RWPE2 (cell line): Measurements from ENCODE around the gene FRMD3.

Source experiments
- ATAC-seq: fragments of 200-7000 bp; cut with Tn5 transposase; 3 replicates; pipeline ENCODE4 v1.9.1; 2021; ENCODE audit warnings: low read depth
- DNase-seq: peaks from one replicate; pipeline ENCODE4 v3.0.0-alpha.2; 2020; ENCODE audit warnings: low spot score
- H3K27ac ChIP-seq: fragments of 450-650 bp; 2 replicates; pipeline ENCODE4 v1.5.1; 2017; ENCODE audit warnings: mild to moderate bottlenecking; ENCODE audit not compliant: poor library complexity, severe bottlenecking
- H3K27me3 ChIP-seq: fragments of 250-450 bp; sonication (Bioruptor Pico); 2 replicates; pipeline ENCODE4 v1.5.1; 2021; ENCODE audit warnings: mild to moderate bottlenecking, moderate library complexity; ENCODE audit not compliant: insufficient read depth, poor library complexity, severe bottlenecking
- H3K36me3 ChIP-seq: fragments of 250-450 bp; sonication (Bioruptor Pico); 2 replicates; pipeline ENCODE4 v1.5.1; 2020; ENCODE audit warnings: low read depth, mild to moderate bottlenecking, moderate library complexity
- H3K4me1 ChIP-seq: fragments of 250-450 bp; sonication (Bioruptor Pico); 2 replicates; pipeline ENCODE4 v1.5.1; 2021; ENCODE audit warnings: mild to moderate bottlenecking, moderate library complexity; ENCODE audit not compliant: insufficient read depth, poor library complexity, severe bottlenecking
- H3K4me3 ChIP-seq: fragments of 250-450 bp; sonication (Bioruptor Pico); 2 replicates; pipeline ENCODE4 v1.5.1; 2021; ENCODE audit warnings: mild to moderate bottlenecking, moderate library complexity; ENCODE audit not compliant: severe bottlenecking
- H3K9me3 ChIP-seq: fragments of 250-450 bp; sonication (Bioruptor Pico); 2 replicates; pipeline ENCODE4 v1.5.1; 2021; ENCODE audit warnings: mild to moderate bottlenecking, moderate library complexity; ENCODE audit not compliant: severe bottlenecking
- TF ChIP-seq, protein P1 (sequence below): fragments of 450-650 bp; IDR thresholded peaks from one replicate; pipeline ENCODE4 v1.5.1; 2017; ENCODE audit warnings: mild to moderate bottlenecking, moderate library complexity; ENCODE audit not compliant: poor library complexity, severe bottlenecking

Gene FRMD3

DNA sequence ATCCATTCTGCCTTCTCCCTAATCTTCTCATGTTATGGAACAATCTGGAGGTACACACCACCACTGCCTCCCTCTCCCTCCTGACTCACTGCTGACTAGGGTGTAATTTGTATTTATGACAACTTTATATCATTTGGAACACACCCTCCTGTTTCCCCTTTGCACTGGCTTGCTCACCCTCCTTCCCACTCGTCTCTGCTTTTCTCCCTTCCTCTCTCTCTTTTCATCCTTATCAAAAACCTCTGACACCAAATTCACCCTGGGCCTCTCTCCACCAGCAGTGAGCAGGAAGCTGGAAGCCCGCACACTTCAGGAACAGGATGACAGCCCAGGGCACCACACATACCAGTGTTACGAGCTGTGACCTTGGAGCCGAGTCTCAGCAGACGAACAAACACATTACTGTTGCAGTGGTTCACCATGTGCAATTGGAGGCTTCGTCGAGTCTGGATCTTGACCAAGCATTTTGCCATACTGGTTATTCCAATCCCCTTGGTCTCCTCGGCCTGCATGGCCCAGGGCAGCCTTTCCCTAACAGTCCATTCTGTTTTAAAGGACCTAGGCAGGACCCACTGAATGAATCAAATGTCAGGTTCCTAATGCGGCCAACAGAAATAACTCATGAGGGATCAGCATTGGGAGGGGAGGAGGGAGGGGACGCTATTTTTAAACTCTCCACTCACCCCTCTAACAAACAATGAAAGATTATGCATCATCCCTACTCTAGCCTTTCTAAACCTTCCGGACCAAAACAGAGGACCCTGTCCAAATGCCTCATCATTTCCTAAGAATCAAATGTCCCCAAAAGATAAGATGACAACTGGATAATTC, 271.3 kb downstream of the FRMD3 start:
- TF ChIP-seq, protein P1, sequence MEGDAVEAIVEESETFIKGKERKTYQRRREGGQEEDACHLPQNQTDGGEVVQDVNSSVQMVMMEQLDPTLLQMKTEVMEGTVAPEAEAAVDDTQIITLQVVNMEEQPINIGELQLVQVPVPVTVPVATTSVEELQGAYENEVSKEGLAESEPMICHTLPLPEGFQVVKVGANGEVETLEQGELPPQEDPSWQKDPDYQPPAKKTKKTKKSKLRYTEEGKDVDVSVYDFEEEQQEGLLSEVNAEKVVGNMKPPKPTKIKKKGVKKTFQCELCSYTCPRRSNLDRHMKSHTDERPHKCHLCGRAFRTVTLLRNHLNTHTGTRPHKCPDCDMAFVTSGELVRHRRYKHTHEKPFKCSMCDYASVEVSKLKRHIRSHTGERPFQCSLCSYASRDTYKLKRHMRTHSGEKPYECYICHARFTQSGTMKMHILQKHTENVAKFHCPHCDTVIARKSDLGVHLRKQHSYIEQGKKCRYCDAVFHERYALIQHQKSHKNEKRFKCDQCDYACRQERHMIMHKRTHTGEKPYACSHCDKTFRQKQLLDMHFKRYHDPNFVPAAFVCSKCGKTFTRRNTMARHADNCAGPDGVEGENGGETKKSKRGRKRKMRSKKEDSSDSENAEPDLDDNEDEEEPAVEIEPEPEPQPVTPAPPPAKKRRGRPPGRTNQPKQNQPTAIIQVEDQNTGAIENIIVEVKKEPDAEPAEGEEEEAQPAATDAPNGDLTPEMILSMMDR, result no peak

DNA sequence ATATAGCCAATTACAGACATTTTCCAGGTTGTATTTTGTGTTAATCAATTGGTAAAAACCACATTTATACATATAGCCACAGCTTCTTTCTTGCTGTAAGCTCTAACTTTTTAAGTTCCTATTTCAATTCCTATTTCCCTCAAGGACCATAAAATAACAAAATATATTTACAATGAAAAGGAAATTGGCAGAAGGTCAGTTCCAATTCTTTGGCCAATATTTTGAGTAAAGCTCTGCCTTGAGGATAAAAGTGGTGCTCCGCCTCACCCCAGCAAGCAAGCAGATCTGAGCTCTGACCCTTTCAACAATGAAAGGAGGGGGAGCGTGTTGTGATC, 271.9 kb downstream of the FRMD3 start:
- no peak for ATAC-seq
- TF ChIP-seq, protein P1, result no peak
- Histone ChIP-seq H3K4me1 (no peaks in the 10 kb centered on the region), H3K4me3 (no peak overlapping the region), H3K27me3 (no peaks in the 10 kb centered on the region), H3K27ac (no peak overlapping the region), H3K36me3 (no peaks in the 10 kb centered on the region), H3K9me3 (no peaks in the 10 kb centered on the region)
- no peak for DNase-seq

More for the DNA sequence above, 271.3 kb downstream of the FRMD3 start:
- Histone ChIP-seq H3K27ac (no peak overlapping the region), H3K4me3 (no peak overlapping the region), H3K4me1 (no peaks in the 10 kb centered on the region), H3K27me3 (no peaks in the 10 kb centered on the region), H3K36me3 (no peaks in the 10 kb centered on the region), H3K9me3 (no peaks in the 10 kb centered on the region)
- ATAC-seq, result peak; percentile 41; the same call in 2 of the 3 replicates
- DNase-seq, result no peak

GRCh38 chr9:83264315-83264714, 273.9 kb downstream of the FRMD3 start:
- ATAC-seq, result no peak
- Histone ChIP-seq H3K4me3 (no peak overlapping the region), H3K9me3 (no peaks in the 10 kb centered on the region), H3K4me1 (no peaks in the 10 kb centered on the region), H3K27ac (no peak overlapping the region), H3K36me3 (no peaks in the 10 kb centered on the region), H3K27me3 (no peaks in the 10 kb centered on the region)
- TF ChIP-seq, protein P1, result no peak
- DNase-seq, result no peak

- no peak for ATAC-seq
- TF ChIP-seq, protein P1, result no peak
- no peaks in the 10 kb centered on the region for H3K36me3 ChIP-seq
Observed at GRCh38 chr9:83259558-83259957, 278.6 kb downstream of the FRMD3 start.

More at GRCh38 chr9:83259558-83259957, 278.6 kb downstream of the FRMD3 start:
- no peaks in the 10 kb centered on the region for H3K4me1 ChIP-seq
- H3K9me3 ChIP-seq, result no peaks in the 10 kb centered on the region
- no peak overlapping the region for H3K4me3 ChIP-seq
- H3K27ac ChIP-seq, result no peak overlapping the region
- no peak for DNase-seq
- no peaks in the 10 kb centered on the region for H3K27me3 ChIP-seq
